Neural cell (in vitro differentiated cells): ENCODE data around the gene TNK2.

Experiments used
- EP300 ChIP-seq: fragments of 450-650 bp; conservative IDR thresholded peaks from 2 replicates; pipeline ENCODE4 v1.6.1; 2014; ENCODE audit warnings: antibody characterized with exemption, mild to moderate bottlenecking, moderate library complexity; ENCODE audit not compliant: poor library complexity, severe bottlenecking
- EZH2 ChIP-seq: fragments of 200-600, 300-800 bp; shearing (Covaris generic), sonication (generic); IDR thresholded peaks from 2 replicates; pipeline ENCODE4 v1.6.1; 2014; ENCODE audit warnings: antibody characterized with exemption, low read length, borderline replicate concordance, mild to moderate bottlenecking; ENCODE audit not compliant: insufficient read depth, poor library complexity, severe bottlenecking
- TF ChIP-seq, protein P1 (sequence below): fragments of 450-650 bp; IDR thresholded peaks from 2 replicates; pipeline ENCODE4 v1.5.1; 2014; ENCODE audit warnings: antibody characterized with exemption, mild to moderate bottlenecking, moderate library complexity; ENCODE audit not compliant: poor library complexity, severe bottlenecking

GRCh38 chr3:195891431-195892104, 16.8 kb downstream of the TNK2 start:
- TF ChIP-seq EZH2 (no peak), EP300 (no peak)
- TF ChIP-seq, protein P1, sequence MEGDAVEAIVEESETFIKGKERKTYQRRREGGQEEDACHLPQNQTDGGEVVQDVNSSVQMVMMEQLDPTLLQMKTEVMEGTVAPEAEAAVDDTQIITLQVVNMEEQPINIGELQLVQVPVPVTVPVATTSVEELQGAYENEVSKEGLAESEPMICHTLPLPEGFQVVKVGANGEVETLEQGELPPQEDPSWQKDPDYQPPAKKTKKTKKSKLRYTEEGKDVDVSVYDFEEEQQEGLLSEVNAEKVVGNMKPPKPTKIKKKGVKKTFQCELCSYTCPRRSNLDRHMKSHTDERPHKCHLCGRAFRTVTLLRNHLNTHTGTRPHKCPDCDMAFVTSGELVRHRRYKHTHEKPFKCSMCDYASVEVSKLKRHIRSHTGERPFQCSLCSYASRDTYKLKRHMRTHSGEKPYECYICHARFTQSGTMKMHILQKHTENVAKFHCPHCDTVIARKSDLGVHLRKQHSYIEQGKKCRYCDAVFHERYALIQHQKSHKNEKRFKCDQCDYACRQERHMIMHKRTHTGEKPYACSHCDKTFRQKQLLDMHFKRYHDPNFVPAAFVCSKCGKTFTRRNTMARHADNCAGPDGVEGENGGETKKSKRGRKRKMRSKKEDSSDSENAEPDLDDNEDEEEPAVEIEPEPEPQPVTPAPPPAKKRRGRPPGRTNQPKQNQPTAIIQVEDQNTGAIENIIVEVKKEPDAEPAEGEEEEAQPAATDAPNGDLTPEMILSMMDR = no peak
